RWPE1 (cell line): ENCODE measurements around the gene IFT81.
A peak's percentile ranks its signal among the peaks of the same experiment; 100 is the strongest.

Source experiments
- CTCF ChIA-PET: fragments of 350-600 bp; sonication (Branson Sonifier 250); formaldehyde crosslinking; extraction: SDS; loops from one replicate; lab custom pipeline; 2021; lab: Yijun Ruan, JAX
- POLR2A ChIA-PET: fragments of 400-600 bp; formaldehyde crosslinking; extraction: SDS; loops from one replicate; lab custom pipeline; 2020; ENCODE audit warnings: antibody characterized with exemption; ENCODE audit not compliant: low non-redundant PET; lab: Yijun Ruan, JAX
- DNase-seq: peaks from one replicate; pipeline ENCODE4 v3.0.0; 2012; ENCODE audit warnings: low spot score
- H3K27ac ChIP-seq: fragments of 450-650 bp; 2 replicates; pipeline ENCODE4 v1.5.1; 2017
- TF ChIP-seq, protein P1 (sequence below): fragments of 450-650 bp; conservative IDR thresholded peaks from 2 replicates; pipeline ENCODE4 v1.5.1; 2017; ENCODE audit warnings: low read depth, mild to moderate bottlenecking

Gene IFT81

GRCh38 chr12:110179291-110179690 is 55.1 kb downstream of the IFT81 start:
- DNase-seq, result no peak
- H3K27ac ChIP-seq, result 0 out of 2 replicates have a peak overlapping the region, but pooled peaks have one; percentile 37
- ChIA-PET POLR2A (no interaction called here), CTCF (no interaction called here)
- TF ChIP-seq, protein P1, sequence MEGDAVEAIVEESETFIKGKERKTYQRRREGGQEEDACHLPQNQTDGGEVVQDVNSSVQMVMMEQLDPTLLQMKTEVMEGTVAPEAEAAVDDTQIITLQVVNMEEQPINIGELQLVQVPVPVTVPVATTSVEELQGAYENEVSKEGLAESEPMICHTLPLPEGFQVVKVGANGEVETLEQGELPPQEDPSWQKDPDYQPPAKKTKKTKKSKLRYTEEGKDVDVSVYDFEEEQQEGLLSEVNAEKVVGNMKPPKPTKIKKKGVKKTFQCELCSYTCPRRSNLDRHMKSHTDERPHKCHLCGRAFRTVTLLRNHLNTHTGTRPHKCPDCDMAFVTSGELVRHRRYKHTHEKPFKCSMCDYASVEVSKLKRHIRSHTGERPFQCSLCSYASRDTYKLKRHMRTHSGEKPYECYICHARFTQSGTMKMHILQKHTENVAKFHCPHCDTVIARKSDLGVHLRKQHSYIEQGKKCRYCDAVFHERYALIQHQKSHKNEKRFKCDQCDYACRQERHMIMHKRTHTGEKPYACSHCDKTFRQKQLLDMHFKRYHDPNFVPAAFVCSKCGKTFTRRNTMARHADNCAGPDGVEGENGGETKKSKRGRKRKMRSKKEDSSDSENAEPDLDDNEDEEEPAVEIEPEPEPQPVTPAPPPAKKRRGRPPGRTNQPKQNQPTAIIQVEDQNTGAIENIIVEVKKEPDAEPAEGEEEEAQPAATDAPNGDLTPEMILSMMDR, result no peak

- CTCF ChIA-PET, result no interaction called here
- no peak overlapping the region for H3K27ac ChIP-seq
- TF ChIP-seq, protein P1, result no peak
- no peak for DNase-seq
- POLR2A ChIA-PET, result no interaction called here
These were observed 56.4 kb downstream of the IFT81 start for GRCh38 chr12:110180591-110181005.

DNA sequence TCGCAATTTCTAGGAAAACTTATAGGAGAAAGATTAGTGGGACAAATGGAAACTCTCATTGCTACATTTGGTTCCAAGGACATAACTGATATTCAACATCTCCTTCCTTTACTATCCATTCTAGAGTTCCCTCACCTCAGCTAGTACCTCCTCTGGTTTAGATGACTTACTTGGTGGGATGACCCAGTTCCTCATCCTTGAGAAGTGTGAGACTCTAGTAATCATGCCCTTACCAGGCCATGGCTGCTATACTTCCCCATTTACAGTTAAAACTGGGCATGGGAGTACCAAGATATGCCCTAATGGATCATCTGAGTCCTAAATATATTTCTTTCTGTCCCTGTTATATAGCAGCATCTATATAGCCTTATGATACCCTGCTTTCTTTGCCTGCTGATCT is 58.1 kb downstream of the IFT81 start:
- no peak overlapping the region for H3K27ac ChIP-seq
- ChIA-PET POLR2A (no interaction called here), CTCF (no interaction called here)
- no peak for DNase-seq
- TF ChIP-seq, protein P1, result no peak

- CTCF ChIA-PET, result interaction anchor here (0.6 kb wide), 1 partner anchor 69 kb away, joined by 3 read pairs; no protein-coding TSS in a partner anchor
- no peak for DNase-seq
- POLR2A ChIA-PET, result no interaction called here
- TF ChIP-seq, protein P1, result no peak
- H3K27ac ChIP-seq, result no peak overlapping the region
These were observed 59.2 kb downstream of the IFT81 start for GRCh38 chr12:110183386-110183785.

DNA sequence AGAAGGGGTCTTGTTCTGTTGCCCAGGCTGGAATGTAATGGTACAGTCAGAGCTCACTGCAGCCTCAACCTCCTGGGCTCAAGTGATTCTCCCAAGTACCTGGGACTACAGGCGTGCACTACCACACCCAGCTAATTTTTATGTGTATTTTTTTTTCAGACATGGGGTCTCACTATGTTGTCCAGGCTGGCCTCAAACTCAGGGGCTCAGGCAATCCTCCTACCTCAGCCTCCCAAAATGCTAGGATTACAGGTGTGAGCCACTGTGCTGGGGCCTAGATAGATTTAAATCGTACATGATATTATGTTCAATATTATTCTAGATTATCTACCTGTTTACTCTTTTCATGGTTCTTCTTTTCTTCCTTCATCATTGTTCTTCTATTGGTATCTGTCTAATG is 61.5 kb downstream of the IFT81 start:
- no peak for DNase-seq
- H3K27ac ChIP-seq, result no peak overlapping the region
- ChIA-PET CTCF (interaction anchor here (0.7 kb wide), 1 partner anchor 39 kb away, joined by 3 read pairs; no protein-coding TSS in a partner anchor), POLR2A (no interaction called here)
- TF ChIP-seq, protein P1, result no peak

DNA sequence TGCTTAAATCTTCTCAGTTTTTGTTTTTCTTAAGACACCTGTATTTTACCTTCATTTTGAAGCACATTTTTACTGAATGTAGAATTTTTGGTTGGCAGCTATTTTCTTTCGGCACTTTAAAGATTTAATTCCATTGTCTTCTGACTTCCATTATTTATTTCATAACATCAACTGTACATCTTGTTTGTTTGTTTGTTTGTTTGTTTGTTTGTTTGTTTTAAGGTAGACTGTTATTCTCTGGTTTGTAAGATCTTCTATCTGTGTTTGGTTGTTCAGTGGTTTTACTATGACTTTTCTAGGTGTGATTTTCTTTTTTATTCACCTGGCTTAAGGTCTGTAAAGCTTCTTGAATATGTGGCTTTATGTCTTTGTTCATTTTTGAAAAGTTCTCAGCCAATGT is 61.9 kb downstream of the IFT81 start:
- CTCF ChIA-PET, result interaction anchor here (0.7 kb wide), 1 partner anchor 38 kb away, joined by 3 read pairs; no protein-coding TSS in a partner anchor
- no peak for DNase-seq
- POLR2A ChIA-PET, result no interaction called here
- TF ChIP-seq, protein P1, result no peak
- no peak overlapping the region for H3K27ac ChIP-seq
